ENCODE measurements around the gene TGFB2.

Gene TGFB2

DNA sequence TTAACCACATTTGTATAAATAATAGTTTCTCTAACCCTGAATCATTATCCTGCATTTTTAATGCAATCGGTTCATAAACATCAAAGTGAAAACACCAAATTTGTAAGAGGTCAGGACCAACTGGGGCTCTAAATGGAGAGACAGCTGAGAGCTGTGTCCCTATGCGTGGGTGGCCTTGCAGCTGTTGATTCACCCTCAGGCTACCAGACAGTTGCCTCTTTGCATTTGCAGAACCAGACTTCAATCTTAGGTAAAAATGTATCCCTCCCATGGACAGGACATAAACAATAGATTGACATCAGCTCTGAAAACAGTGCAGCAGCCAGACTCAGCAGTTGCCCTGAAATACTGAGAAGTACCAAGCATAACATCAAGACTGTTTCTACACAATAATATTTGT lies 8.8 kb upstream of the TGFB2 start:
- no peak for DNase-seq (ENCODE audit: low spot score)

DNA sequence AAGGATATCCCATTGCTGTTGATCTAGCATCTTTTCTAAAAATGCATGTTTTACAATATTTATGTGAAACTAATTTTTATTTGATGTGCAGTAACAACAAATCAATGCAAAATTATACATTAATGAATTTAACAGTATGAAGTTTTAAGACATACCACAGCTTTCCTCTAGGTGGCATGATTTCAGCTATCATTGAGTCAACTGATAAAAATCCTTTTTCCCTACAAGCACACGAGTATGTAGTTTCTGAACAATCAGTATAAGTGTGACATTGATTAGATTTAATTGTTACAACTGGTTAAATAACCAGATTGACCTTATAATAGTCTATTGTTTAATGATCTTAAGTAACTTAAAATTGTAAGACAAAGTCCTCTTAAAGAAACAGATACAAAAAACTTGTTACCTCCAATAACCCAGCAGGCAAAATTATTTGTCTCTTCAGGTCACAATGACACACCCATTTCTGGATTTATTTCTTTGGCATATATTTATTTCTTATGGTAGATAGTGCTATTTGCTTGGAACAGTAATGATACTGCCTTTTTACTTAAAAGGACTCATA lies 5.8 kb upstream of the TGFB2 start:
- DNase-seq (ENCODE audit: low spot score) = peak; percentile 41

DNA sequence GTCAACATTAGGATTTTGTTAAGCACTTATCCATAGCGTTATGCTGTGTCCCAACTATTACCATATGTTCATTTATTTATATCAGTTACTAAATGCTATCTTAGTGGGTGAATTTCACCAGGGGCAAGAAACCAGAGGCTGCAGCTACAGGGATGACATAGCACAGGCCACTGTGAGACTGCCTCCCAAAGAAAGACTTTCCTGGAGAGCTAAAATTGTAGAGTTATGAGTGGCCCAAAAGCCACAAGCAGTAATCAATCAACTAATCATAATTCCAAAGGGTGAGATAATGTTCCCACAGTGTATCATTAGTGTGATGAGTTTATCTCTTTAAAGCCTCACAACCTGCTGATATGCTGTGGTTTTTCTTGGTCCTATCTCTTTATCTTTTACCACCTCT lies 3.8 kb upstream of the TGFB2 start:
- DNase-seq (ENCODE audit: low spot score) = no peak

DNA sequence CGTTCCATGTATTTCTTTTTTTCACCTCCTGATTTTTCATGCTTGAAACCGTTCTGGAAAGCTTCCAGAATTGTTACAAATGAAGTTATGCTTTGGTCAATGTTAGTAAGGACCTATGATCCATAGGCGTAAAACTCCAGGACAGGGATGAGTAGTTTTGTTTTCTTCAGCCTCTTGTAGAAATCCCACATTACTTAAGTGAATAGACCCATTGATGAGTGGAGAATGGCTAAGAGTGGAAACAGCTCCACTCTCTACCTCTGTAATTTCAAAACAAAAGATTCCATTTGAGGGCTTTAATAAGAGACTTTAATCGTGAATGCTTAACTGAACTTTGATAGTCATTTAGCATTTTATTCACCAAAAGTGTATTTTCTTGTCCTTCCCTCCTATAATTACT lies 3.0 kb upstream of the TGFB2 start:
- no peak for DNase-seq (ENCODE audit: low spot score)

DNA sequence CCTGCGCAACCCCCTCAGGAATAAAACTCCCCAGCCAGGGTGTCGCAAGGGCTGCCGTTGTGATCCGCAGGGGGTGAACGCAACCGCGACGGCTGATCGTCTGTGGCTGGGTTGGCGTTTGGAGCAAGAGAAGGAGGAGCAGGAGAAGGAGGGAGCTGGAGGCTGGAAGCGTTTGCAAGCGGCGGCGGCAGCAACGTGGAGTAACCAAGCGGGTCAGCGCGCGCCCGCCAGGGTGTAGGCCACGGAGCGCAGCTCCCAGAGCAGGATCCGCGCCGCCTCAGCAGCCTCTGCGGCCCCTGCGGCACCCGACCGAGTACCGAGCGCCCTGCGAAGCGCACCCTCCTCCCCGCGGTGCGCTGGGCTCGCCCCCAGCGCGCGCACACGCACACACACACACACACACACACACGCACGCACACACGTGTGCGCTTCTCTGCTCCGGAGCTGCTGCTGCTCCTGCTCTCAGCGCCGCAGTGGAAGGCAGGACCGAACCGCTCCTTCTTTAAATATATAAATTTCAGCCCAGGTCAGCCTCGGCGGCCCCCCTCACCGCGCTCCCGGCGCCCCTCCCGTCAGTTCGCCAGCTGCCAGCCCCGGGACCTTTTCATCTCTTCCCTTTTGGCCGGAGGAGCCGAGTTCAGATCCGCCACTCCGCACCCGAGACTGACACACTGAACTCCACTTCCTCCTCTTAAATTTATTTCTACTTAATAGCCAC lies 696 bp downstream of the TGFB2 start:
- peak; percentile 66 for DNase-seq (ENCODE audit: low spot score)

DNA sequence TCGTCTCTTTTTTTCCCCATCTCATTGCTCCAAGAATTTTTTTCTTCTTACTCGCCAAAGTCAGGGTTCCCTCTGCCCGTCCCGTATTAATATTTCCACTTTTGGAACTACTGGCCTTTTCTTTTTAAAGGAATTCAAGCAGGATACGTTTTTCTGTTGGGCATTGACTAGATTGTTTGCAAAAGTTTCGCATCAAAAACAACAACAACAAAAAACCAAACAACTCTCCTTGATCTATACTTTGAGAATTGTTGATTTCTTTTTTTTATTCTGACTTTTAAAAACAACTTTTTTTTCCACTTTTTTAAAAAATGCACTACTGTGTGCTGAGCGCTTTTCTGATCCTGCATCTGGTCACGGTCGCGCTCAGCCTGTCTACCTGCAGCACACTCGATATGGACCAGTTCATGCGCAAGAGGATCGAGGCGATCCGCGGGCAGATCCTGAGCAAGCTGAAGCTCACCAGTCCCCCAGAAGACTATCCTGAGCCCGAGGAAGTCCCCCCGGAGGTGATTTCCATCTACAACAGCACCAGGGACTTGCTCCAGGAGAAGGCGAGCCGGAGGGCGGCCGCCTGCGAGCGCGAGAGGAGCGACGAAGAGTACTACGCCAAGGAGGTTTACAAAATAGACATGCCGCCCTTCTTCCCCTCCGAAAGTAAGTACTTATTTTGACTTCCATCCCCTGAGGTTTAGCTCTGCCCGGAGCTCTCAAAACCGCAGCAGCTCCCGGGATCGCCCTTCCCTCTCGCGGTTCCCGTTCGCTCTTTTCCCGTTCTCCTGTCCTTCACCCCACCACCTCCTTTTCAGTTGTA lies 1.5 kb downstream of the TGFB2 start:
- DNase-seq (ENCODE audit: low spot score) = peak; percentile 20

DNA sequence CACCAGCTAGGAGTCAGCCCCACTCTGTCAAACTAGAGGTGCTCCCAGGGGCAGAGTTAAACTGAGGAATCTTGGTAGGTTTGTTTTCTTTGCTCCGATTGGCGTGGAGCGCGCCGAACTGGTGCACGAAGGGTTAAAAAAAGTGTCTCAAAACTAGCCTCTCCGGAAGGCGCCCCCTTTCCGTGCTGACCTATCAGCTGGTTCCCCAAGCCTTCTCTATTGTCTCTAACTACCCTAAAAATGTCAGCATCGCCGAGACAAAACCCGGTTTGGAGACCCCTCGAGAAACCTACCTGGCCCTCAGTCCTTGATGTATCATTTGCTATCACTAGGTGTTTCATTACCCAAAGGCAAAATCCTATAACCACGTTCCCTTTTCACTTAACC lies 2.2 kb downstream of the TGFB2 start:
- no peak for DNase-seq (ENCODE audit: low spot score)

DNA sequence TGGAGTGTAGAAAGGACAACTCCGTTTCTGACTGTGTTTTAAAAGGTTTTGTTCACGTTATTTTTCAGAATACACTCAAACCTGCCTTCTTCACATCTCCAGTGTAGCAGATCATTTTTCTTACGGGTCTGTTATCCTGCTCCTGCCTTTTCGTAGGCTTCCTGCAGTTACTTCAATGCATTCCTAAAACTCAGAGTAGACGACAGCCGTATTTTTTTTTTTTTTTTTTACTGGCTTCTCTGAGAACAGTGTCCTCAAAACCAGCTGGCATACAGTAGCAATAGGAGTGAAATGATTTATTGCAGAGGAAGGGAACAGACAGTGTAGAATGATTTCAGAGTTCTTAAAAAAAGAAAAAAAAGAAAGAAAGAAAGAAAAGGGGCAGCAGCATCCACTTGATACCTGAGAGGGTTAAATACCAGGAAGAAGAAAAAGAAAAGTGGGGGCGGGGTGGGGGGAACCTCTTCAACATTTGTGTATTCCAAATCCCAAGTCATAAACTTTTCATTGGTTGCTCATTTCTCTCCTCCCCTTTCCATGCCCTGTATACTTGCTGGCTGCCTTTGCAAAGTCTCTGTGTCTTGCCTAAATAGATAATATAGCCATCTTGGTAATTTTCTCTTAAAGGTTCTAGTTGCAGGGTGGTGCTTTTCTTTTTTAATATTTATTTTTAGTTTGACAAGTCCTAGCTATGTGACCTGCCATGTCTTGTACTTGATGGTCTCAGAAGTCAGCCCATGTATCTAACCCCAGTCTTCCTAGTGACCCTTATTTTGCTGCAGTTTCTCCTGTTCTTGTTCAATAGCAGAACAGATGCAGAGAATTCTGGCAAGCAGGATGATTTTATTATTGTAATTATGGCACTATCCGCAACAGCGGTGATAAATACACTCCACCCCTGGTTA lies 2.8 kb downstream of the TGFB2 start:
- DNase-seq (ENCODE audit: low spot score) = no peak

DNA sequence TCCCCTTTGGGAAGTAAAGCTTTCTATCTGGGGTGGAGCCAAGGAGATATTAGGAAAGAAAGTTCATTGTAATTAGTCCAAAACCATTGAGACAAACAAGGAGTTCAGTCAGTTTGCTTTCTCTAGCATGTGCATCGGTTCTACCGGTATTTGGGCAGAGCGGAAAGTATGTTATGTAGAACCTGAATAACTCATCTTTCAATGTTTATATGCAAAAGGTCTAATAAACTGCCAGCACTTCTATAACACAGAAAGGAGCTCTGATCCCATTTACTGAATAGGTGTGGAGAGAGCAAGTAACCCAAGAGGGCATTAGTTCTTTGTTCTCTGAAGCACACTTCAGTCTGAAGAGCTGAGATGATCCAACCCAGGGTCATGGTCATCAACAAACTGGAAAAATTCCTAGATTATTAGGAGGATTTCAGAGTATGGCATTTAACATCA lies 3.5 kb downstream of the TGFB2 start:
- no peak for DNase-seq (ENCODE audit: low spot score)

DNA sequence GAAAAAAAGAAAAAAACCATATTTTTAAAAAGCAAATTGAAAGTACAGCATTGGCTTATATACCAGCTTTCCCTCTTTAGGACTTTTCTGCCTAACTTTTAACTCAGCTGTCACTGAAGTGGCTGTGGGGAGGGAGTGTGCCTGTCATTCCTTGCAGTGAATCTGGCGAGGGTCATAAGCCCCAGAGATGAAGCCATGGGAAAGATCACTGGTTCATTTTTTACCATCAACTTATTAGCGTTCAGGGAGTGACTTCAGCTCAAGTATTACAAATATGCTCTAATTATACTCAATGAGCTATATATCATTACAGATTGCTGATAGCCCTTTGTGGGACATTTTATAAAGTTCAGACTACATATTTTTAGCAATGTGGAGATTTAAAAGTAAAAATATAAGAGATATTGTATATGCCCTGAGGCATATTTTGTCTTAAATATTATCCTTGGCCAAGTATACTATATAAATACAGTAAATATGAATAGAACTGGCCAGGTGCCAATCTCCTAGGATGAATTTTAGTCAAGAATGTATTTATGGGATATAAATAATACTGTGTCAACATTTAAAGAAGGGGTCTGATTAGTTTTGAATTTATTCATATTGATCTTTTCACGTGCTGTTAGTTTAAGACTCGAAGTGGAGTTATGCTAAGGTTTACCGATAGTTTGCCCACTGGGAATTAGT lies 4.4 kb downstream of the TGFB2 start:
- DNase-seq (ENCODE audit: low spot score) = no peak

DNA sequence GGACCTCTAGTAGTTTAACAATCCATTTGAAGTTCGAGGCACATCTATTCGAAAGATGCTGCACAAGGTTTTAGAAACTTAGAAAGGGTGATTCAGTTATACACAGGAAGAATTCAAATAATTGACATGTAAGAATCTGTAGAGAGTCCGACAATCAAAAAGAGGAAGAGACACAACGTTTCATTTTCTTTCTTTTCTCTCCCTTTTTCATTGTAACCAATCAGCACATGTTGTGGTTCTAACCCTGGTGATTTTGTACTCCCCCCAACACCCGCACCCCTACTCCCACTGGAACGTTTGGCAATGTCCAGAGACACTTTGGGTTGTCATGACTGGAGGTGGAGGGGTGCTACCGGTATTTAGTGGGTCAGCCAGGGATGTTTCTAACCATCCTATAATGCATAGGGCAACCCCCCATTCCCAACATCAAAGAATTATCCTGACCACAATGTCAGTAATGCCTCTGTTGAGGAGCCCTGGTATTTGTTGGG lies 4.9 kb downstream of the TGFB2 start:
- DNase-seq (ENCODE audit: low spot score) = no peak

DNA sequence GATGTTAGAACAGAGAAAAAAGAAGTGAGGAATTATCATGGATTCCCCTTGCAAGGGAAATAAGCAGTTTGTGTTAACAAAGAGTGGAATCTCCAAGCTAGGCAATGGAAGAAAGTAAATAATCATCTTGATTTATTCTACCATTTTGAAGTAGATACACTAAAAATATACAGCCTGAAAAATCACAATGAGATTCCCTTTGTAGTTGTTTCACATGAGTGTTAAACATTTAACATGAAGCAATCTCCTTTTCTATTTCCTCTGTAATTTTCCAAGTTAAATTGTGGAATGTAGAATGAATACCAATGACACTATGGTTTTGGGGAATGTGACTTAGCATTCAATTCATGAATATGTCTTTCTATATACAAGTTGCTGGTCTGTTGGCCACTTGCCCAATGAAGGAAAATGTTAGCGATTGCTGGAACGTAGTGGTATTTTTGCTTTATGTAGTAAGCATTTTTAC lies 5.7 kb downstream of the TGFB2 start:
- DNase-seq (ENCODE audit: low spot score) = peak; percentile 15

DNA sequence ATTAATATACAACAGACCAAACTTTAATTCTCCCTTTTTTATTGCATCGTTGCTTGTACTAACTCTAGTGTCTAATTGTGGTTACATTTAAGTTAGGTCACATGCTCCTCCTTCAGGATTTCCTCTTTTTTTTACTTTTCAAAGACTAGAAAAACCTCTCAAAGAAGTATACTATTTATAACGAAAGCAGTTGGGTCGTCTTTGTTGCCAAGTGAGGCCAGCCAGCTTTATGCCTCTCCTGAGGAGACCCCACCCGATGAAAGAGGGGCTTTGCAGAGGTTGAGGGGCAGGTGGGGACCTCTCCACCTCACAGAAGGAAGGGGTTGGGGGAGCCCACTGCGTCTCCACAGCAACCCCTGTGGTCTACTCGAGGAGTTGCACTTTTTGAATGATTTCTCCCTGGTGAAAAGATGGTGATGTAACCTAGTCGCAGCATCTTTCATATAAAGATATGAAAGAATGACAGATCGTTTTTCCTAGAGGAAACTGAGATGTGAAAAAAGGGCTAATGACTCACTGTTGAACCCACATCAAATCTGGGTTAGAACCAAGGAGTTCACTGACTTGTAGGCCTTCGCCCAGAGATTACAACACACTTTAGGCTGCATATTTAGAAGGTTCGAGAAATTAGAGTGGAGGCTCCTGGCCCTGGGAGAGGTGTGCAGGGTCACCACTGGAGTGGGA lies 6.4 kb downstream of the TGFB2 start:
- no peak for DNase-seq (ENCODE audit: low spot score)

DNA sequence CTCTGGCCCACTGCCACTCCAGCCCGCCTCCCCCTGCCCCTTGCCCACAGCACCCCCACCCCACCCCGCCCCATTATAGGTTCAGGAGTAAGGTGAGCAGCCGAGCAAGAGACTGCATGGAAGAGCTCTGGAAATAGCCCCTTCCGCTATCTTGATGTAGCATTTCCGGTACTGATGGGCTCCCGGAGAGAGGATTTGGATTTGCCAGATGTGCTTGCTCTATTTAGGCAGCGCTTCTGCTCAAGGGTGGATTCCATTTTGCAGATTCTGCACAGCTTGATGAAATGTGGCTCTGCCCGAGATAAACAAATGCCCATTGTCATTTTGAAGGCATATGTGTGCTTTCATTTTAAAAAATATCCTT lies 6.9 kb downstream of the TGFB2 start:
- no peak for DNase-seq (ENCODE audit: low spot score)

DNA sequence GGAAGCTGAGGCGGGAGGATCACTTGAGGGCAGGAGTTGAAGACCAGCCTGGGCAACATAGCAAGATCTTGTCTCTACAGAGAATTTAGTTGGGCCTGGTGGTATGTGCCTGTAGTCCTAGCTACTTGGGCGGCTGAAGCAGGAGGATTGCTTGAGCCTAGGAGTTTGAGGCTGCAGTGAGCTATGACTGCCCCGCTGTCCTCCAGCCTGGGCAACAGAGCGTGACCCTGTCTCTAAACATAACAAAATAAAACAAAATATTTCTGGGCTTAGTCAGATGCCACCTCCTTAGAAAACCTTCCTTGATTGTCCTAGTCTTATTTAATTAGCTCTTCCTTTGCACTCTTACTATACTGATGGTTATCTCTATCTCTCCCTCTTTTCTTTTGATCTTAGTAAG lies 8.5 kb downstream of the TGFB2 start:
- DNase-seq (ENCODE audit: low spot score) = no peak

DNA sequence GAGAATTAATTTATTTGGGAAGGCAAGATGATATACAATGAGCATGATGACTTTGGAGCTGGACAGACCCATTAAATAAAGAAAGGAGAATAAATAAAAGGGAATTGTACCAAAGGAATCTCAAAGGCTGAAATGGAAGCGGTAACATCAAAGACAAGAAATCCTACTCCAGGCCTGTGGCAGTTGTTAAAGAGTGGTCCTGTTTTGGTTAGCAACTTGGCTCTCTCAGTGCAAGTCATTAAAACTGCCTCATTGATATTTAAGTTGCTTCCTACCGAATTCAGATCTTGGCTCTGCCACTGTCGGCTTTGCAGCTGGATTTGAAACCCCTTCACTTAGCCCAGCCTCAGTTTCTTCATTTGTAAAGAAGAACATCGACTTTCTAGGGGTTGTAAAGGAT lies 10.1 kb downstream of the TGFB2 start:
- DNase-seq (ENCODE audit: low spot score) = no peak

DNA sequence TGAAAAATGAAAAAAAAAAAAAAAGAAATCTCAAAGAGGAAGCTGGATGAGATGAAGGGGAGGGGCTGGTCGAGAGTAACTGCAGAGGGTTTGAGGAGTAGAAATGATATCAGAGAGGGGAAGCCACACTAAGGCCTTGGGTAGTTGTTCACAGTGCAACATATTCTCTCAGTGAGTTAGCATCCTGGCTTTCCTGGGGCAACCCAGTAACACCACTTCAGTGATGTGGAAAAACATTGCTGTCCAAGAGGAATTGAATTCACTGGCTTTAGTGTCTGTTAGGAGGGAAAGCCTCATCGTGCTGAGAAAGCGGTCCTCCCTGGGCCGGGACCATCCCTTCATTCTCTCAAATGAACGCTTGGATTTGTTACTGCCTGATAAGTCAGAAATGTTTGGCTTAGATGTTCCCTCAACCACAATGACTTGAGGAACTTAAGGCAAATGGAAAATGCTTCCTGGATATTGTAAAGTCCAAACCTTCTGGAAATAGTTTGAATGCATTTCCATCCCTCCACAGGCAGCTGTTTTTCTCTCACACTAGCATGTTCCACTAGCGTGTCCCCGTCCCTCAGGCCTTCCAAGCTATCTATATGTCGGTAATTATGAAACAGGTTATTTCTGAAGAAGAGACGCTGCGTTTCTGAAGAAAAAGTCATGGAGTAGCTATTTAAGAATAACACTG lies 12.2 kb downstream of the TGFB2 start:
- DNase-seq (ENCODE audit: low spot score) = no peak

DNA sequence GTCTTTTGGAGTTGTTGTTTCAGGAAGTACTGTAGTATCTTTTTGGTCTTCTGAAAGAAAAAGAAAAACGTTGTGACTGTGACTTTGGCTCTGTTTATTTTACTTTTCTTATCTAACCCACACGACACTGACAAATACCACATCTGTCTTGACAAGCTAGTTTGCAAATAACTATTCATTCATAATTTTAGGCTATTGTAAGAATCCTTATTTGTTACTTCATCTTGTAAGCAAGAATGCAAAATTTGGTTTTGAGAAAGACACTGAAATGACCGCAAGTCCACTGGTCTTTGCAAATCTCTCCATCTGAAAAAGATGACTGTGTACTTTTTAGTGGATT lies 12.7 kb downstream of the TGFB2 start:
- no peak for DNase-seq (ENCODE audit: low spot score)

DNA sequence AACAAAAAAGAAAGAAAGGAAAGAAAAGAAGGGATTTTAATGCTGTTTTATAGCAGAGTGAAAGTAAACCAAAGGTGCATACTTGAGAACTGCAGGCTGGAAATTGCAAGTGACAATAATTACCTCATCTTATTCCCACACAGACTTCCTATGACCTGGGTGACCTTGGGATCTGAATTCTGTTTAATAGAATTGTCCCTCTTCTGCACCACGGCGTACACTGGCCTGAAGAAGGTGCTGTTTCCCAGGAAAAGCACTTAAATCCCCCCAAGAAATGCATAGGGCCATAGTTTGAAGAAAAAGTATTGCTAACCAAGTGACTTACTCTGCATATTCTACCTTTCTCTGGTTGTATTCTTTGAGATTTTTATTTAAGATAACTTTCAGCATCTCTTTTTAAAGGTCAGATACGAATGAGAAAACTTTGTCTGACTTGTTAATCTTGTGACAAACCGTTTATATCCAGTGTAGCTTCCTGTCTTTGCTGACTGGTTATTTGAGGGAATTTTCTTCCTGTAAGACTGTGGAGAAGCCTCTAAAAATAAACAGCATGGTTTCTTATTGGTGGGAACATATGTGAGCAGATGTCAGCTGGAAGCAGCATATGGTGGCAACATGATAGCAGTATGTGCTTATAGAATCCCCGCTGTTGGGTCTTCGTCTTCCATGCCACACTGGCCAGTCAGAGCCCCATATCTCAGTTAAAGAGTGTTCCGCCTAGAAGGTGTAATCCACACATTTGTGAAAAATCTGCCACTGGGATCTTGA lies 16.3 kb downstream of the TGFB2 start:
- DNase-seq (ENCODE audit: low spot score) = peak; percentile 58

Measured in AG08395 (cell line).